HG03571 (cell line): ENCODE data around the gene CNGB1.
"Not testable (repeated sequence)": the region's sequence is repeated elsewhere in the genome, so short reads cannot be mapped to it uniquely, and the experiment has no call there.

Experiments used
- ATAC-seq: cut with Tn5 transposase; IDR thresholded peaks from one replicate; pipeline ENCODE4 v1.9.1; 2021; ENCODE audit not compliant: unreplicated experiment

The CNGB1 gene

DNA sequence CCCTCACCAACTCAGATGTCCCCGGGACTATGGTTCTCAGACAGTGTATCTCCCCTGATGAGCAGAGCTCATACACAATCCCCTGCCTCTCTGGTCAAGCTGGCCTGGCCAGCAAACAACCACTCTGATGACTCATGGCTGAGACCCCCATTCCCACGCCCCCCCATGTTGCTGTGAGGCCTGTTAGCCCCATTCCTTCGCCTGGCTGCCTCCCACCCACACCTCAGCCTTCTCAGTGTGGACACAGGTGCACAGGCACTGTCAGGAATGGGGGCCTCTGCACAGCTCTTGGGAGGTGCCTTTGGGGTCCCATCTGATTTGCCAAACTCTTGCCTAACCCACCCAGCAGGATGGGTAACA lies 80.2 kb downstream of the CNGB1 start:
- ATAC-seq = no peak

DNA sequence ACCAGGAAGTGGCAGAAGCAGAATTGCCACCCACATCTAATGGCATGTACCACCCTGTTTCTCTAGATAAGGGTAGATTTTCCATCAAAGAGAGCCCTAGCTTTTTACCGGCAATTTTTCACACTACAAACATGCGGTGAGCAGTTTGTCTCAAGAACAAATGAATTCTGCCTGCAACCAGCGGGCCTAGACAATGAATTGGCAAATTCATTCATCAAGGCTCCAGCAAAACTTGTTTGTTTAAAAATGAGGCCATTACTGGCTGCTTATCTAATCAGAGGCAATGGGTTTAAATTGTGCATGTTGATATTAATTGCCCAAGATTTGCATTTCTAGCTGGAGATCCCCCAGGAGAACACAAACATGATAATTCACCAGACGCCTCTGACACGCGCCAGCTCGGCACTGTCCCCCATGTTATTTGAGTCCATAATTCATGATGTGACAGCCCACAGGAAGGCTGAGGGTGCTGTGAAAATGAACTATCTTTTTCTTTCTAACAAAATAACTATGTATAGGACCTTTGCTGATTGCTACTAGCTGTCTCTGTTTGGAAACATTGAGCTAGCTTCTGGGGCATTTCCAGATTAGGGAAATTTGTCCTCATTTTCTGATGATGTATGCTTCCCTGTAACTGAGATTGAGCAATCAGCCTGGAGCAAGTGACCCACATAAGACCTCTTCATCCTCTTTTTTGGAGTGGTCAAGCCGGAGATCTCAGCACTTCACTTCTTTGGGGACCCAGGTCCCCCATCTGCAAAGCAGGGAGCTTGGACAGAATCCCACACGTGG lies 80.8 kb downstream of the CNGB1 start:
- no peak for ATAC-seq

DNA sequence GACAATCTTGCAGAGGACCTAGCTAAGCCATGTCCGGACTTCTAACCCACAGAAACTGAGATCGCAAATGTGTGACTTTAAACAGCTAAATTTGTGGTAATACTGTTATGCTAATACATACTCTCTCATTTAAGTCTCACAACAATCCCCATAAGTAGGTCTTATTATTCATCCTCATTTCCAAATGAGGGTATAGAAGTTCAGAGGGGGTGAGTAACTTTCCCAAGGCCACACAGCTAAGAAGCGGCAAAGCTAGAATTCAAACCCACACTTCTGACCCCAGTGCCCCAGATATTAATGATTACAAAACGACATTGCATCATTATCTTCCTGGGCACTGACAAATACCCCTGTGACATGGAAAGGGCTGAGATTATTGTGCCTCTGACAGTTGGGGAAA lies 81.4 kb downstream of the CNGB1 start:
- ATAC-seq = no peak

DNA sequence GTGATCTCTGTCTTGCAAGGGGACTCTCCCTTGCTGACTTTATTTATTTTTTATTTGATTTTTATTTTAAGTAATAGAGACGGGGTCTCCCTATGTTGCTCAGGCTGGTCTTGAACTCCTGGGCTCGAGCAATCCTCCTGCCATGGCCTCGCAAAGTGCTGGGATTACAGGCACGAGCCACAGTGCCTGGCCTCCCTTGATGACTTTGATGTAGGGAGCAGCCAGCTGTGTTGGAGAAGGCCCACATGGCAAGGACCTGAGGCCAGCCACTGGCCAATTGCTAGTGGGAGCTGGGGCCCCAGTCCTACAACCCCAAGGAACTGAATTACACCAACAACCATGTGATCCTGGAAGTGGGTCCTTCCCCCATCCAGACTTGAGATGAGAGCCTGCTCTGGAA lies 81.8 kb downstream of the CNGB1 start:
- ATAC-seq = no peak

DNA sequence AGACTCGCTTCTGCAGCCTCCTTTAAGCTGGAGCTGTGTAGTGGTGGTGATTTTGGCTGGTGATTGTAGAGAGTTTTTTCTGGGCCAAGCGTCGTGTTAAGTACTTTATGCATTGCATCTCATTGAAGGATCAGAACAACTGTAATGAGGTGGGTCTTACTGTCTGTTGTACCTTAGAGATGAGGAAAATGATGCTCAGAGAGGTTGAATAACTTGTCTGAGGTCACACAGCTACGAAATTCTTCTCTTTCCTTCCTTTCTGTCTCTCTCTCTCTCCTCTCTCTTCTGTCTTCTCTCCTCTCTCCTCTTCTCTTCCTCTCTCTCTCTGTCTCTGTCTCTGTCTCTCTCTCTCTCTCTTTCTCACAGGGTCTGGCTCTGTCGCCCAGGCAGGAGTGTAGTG lies 82.8 kb downstream of the CNGB1 start:
- ATAC-seq = no peak

DNA sequence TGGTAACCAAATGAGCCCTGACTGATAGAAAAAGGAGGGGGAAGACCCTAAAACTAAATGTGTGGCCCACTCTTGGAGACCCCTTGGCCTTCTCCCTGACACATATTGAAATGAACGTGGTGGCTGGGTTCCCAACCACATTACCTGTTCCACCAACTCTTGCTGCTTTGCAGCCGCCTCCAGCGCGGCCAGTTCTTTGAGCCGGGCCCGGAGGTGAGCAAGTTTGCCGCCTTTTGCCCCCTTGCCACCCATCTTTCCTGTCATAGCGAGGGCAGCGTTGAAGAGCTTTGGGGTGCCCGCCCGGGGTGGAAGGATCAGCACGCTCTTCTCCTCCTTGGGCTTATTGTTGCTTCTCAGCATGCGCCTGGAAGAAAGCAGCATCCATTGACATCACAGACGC lies 83.2 kb downstream of the CNGB1 start:
- ATAC-seq = no peak

DNA sequence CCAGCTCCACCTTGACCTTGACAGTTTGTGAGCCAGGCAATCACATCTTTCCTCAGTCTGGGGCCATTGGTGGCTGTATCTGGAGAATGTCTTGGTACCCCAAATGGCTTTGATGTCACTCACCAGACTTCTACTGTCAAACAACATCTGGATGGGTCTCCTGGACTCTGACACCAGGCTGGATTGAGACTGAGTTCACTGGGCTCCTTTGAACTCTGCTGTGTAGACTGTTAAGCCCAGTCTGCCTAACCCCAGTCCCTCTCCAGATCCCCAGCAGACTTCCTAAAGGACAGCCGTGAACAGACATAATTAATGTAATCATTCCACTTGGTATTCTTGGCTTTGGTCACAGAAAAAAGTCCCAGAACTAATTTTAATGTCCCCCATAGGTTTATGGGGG lies 84.5 kb downstream of the CNGB1 start:
- no peak for ATAC-seq

DNA sequence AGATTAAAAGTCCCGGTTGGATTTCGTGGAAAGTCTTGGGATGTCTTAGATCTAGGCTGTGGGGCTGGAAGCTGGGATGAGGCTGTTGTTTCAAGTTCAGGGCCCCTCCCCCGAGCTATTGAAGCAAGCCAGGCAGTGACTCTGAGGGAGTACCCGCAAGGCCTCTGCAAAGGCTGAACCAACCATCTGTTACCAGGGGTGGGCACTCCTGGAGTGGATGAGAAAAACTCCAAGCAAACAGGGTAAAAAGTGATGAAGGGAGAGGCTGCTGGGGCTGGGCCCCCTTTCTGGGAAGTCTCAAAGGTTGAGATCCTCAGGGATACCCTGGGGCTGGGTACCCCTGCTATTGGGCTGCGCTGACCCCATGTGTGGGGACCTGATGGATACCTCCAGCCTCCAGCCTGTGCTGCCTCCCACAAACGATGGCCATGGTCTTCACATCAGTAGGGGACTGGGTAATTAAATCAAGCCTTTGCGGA lies 86.2 kb downstream of the CNGB1 start:
- no peak for ATAC-seq

DNA sequence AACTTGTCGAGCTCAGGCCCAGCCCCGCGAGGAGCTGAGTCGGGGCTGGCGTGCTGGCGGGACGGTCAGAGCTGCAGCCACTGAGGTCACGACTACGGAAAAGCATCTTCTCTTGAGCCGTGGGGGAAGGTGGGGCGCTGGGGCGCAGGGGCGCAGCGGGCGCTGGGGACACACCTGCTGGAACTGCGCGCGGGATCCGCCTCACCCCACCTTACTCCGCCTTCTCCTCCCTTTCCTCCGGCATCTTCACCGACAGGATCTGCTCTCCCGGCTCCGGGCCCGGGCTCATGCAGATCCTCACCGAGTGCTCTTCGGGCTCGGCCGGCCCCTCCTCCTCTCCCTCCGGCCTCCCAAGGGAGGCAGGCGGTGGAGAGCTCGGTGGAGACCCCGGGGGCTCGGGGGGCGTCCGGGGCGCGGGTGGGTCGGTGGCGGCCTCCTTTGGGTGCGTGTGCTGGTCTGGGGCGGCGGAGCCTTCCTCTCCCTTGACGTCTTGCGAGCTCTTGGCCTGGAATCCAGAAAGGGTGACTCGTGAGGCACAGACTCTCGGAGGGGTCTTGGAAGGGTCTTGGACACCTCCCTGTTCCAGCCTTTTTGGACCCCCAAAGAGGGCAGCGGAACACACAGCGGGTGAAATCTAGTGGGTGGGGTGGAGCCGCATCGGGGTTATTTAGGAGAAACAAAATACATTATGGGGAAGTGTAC lies 86.8 kb downstream of the CNGB1 start:
- no peak for ATAC-seq

DNA sequence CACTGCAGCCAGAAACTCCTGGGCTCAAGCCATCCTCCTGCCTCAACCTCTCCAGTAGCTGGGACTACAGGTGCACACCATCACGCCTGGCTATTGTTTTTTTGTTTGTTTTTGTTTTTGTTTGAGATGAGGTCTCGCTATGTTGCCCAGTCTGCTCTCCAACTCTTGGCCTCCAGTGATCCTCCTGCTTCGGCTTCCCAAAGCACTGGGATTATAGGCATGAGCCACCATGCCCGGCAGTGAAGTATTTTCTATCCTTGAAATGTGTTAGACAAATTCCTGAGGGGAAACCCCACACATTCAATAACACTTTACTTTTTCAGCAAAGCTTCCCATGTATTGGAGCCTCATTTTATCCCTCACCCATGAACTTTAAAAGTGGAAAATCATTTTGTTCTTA lies 87.4 kb downstream of the CNGB1 start:
- ATAC-seq = no peak

DNA sequence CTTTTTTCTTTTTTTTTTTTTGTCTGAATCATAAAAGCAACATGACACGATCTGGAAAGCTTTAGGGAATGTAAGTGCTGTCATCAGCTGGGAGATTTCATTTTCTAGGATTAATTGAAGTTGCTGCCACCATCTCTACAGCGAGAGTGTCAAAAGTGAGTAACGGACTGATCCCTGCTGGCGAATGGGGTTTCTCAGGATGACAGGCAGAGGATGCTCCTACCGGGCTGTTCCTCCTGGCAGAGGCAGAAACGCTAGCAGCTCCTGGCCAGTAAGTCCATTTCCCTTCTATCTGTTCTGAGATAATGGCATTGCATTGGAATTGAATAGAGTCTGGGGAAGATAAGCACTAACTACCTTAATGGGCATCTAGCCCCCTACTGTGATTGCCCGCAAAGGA lies 88.1 kb downstream of the CNGB1 start:
- no peak for ATAC-seq

DNA sequence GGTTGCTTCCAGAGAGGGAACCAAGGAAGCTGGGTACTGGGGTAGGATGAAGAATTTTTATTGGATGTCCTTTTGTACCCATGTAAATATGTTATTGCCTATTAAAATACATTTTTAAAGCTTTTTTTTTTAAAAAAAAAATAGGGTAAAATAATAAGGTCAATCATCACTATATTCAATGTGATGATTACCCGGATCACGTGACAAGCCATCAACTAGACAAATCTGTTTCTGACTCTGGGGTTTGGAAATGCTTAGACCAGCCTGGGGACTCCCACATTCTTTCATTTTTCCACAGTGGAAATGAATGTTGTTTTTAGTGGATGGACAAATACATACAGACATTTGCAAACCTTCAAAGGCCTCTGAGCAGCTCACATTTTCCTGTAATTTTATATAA lies 88.7 kb downstream of the CNGB1 start:
- ATAC-seq = no peak

DNA sequence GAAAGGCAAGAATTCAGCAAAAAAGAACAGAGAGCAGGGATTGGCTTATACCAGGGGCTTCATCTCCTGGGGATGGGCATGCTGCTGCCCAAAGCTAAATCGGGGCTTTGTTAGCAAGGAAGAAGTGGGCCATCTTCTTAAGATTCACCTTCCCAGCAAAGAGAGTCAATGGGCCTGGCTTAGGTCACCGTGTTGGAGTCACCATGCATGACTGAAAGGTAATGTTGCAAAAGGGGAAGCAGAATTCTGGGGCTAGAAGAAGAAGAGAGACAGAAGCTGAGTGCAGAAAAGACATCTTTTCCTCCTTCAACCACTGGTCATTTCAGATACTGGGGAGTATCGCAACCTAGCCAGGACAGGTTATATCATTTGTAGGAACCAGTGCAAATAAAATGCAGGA lies 92.3 kb downstream of the CNGB1 start:
- no peak for ATAC-seq

DNA sequence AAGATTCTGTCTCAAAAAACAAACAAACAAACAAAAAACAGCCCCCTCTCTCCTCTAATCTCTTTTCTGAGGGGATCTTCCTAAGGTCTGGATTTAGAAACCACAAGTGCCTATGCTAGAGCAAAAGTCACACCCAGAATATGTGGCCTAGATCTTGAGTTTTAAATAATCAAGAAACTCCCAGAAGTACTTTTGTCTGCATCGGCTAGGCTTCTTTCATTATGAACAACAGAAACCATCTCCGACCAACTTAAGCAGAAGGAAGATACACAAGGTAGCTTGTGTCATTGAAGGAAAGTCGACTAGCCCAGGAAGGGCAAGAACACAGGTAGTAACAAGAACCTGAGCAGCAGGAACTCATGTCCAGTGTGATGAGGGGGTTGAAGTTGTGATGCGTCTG lies 94.7 kb downstream of the CNGB1 start:
- no peak for ATAC-seq

DNA sequence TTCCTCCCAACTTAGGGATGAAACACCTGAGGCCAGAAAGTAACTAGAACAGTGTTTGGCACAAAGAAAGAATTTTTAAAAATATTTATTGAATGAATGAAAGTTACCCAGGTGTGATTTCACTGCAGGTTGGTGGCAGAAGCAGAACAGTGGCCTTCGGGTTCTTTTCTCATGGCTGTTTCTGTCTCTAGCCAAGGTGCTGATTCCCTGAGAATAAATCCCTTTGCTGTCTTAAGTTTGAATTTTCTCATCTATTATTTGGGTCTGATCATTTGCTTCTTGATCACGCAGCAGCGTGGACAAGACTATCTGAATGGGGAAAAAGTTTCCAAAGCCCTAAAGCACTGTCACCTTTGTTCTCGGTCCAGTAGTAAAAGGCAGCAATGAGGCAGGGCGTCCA lies 95.6 kb downstream of the CNGB1 start:
- ATAC-seq = no peak

DNA sequence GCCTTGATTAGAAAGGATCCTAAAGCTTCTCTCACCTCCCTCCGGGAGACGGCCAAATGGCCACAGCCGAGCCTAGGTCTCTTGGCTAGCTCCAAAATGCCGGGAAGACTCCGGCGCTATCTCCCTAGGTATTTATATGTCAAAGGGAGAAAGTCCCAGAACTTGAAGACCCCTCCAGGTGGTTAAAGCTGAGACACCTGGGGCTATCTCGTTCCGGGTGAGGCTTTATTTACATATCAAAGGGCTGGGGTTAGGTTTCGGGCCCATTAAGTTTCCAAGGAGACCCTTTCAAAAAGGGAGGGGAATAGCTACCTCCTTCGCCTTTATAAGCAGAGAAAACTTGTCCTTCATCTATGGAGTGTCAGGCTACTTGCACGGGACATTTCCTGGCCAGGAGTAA lies 97.7 kb downstream of the CNGB1 start:
- ATAC-seq = no peak

DNA sequence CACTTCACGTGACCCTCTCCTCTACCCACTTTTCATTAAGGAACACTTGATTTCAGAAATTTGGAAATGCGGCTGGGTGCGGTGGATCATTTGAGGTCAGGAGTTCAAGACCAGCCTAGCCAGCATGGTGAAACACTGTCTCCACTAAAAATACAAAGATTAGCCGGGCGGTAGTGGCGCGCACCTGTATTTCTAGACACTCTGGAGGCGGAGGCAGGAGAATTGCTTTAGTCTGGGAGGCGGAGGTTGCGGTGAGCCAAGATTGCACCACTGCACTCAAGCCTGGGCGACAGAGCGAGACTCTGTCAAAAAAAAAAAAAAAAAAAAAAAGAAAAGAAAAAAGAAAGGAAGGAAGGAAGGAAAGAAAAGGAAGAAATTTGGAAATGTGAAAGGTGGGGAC lies 98.2 kb downstream of the CNGB1 start:
- ATAC-seq = not testable (repeated sequence)

DNA sequence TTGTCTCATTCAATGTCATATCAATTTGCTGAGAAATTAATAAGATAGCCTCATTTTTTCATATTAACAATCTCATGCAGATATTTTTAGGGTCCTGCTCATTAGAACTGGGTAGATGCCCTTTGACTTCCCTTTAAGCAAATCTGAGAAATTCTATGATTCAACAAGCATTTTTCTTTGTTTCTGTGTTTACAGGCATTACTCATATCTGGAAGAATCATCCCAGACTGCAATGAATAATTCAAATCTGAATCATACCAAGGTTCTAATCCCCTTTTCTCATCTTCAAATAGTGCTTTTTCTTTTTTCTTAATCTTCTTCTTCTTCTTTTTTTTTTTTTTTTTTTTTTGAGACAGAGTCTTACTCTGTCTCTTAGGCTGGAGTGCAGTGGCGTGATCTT lies 99.5 kb downstream of the CNGB1 start:
- ATAC-seq = no peak

DNA sequence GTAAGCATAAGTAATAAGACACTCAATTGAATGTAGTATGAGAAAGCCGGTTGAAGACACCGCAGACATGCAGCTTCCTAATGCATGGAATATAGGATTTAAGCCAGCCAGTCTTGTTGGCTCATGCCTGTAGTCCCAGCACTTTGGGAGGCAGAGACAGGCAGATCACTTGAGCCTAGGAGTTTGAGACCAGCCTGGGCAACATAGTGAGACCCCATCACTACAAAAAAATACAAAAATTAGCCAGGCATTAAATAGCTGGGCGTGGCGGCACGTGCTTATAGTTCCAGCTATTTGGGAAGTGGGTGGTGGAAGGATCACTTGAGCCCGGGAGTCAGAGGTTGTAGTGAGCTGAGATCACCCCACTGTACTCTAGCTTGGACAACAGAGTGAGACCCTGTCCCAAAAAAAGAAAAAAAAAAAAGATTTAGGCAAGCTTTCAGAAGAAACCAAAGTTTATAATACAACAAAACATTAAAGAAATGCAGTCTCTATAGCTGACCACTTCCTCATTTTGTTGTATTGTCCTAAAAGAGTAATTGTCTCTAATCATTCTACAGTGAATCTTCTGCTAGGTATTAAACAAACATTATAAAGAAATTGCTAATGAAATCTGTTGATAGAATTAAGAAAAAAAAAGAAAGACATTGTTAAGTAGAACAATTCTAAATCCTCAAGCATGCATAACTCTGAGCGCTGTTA lies 100.0 kb downstream of the CNGB1 start:
- ATAC-seq = no peak

DNA sequence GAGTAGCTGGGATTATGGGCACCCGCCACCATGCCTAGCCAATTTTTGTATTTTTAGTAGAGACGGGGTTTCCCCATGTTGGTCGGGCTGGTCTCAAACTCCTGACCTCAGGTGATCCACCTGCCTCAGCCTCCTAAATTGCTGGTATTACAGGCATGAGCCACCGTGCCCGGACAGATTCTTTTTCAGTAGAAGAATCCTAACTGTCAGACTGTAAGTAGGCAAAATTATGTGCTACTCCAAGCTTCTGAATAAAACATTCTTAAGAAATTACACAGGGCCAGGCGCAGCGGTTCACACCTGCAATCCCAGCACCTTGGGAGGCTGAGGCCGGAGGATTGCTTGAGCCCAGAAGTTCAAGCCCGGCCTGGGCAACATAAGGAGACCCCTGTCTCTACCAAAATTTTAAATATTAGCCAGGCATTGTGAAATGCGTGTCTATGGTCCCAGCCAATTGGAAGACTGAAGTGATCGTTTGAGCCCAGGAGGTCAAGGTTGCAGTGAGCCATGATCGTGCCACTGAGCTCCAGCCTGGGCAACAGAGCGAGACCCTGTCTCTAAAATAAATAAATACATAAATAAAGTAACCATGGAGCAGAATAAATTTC lies 101.9 kb downstream of the CNGB1 start:
- ATAC-seq = no peak

DNA sequence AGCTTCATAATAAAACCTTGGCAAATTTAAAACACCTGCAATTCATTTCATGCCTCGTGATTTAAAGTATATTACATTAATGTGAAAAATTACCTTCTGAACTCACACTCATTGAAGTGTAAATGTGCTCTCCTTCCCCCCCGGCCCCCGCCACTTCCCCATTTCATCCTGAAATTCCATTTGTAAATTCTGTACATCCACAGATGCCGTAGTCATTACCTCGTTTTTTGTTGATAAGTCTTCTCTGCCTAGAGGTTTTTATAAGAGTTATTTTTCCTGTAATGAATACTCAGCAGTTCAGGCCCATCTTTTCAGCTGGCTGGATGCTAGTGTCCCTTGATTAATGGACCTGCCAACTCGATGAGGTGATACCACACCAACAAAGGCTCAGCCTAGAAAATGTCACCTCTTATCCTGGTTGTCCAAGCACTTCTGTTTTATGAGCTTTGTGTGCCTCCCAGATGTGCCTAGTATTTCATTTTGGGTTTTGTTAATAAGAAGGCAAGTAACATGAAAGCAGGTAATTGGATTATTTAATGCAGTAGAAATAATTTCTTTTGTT lies 103.8 kb downstream of the CNGB1 start:
- ATAC-seq = no peak
